SU-DHL-6 (cell line): ENCODE results near the gene MTF1.

Source experiments
- CTCF ChIP-seq: fragments of 200-600 bp; sonication (generic); IDR thresholded peaks from one replicate; pipeline ENCODE4 v1.5.1; 2017; ENCODE audit warnings: antibody characterized with exemption, mild to moderate bottlenecking, low read length, moderate library complexity; ENCODE audit not compliant: insufficient read depth, poor library complexity, severe bottlenecking
- EZH2phosphoT487 ChIP-seq: fragments of 200-600 bp; sonication (generic), shearing (Covaris generic); conservative IDR thresholded peaks from 2 replicates; pipeline ENCODE4 v1.6.1; 2018; ENCODE audit warnings: mild to moderate bottlenecking, antibody characterized with exemption, low read length, moderate library complexity, mixed read lengths

GRCh38 chr1:37872692-37873091 is 13.3 kb upstream of the MTF1 start:
- TF ChIP-seq CTCF, result no peak
- TF ChIP-seq EZH2phosphoT487, result no peak
